NCI-H2029 treated with DMSO at 0.1 percent for 48 hours (cell line): ENCODE results near the gene TCERG1L.
"Not testable (repeated sequence)": the region's sequence is repeated elsewhere in the genome, so short reads cannot be mapped to it uniquely, and the experiment has no call there.

Experiments used
- DNase-seq: peaks from one replicate; lab custom pipeline; 2025; lab: John Stamatoyannopoulos, UW

TCERG1L gene

GRCh38 chr10:131311661-131312477 is at the start of gene TCERG1L:
TCERG1L (minus strand) TSS chr10:131311721; CDS start chr10:131311635, 86 bp downstream.
- DNase-seq, result no peak

- DNase-seq, result no peak
Measured at GRCh38 chr10:131358741-131359442, 47.4 kb upstream of the TCERG1L start.

- DNase-seq, result no peak
Measured at GRCh38 chr10:131356442-131356841, 44.9 kb upstream of the TCERG1L start.

- no peak for DNase-seq
Measured at GRCh38 chr10:131355881-131356280, 44.4 kb upstream of the TCERG1L start.

GRCh38 chr10:131355056-131355455 is 43.5 kb upstream of the TCERG1L start:
- no peak for DNase-seq

- DNase-seq, result no peak
Measured at GRCh38 chr10:131354380-131354779, 42.9 kb upstream of the TCERG1L start.

- DNase-seq, result no peak
Measured at GRCh38 chr10:131352765-131353290, 41.3 kb upstream of the TCERG1L start.

- no peak for DNase-seq
Measured at GRCh38 chr10:131350660-131351059, 39.1 kb upstream of the TCERG1L start.

- DNase-seq, result no peak
Measured at GRCh38 chr10:131350245-131350644, 38.7 kb upstream of the TCERG1L start.

GRCh38 chr10:131346456-131346855 is 34.9 kb upstream of the TCERG1L start:
- peak; percentile 1 for DNase-seq

- DNase-seq, result no peak
Measured at GRCh38 chr10:131345691-131346090, 34.2 kb upstream of the TCERG1L start.

GRCh38 chr10:131344747-131345146 is 33.2 kb upstream of the TCERG1L start:
- no peak for DNase-seq

- no peak for DNase-seq
Measured at GRCh38 chr10:131337741-131338140, 26.2 kb upstream of the TCERG1L start.

GRCh38 chr10:131332821-131333220 is 21.3 kb upstream of the TCERG1L start:
- DNase-seq, result no peak

- DNase-seq, result no peak
Measured at GRCh38 chr10:131323880-131324279, 12.4 kb upstream of the TCERG1L start.

- no peak for DNase-seq
Measured at GRCh38 chr10:131323025-131323424, 11.5 kb upstream of the TCERG1L start.

- not testable (repeated sequence) for DNase-seq
Measured at GRCh38 chr10:131322575-131322974, 11.1 kb upstream of the TCERG1L start.

GRCh38 chr10:131320860-131321604 is 9.5 kb upstream of the TCERG1L start:
- no peak for DNase-seq

GRCh38 chr10:131318814-131319213 is 7.3 kb upstream of the TCERG1L start:
- DNase-seq, result no peak

- DNase-seq, result no peak
Measured at GRCh38 chr10:131318291-131318690, 6.8 kb upstream of the TCERG1L start.

GRCh38 chr10:131316321-131317075 is 5.0 kb upstream of the TCERG1L start:
- no peak for DNase-seq

- DNase-seq, result no peak
Measured at GRCh38 chr10:131315344-131315743, 3.8 kb upstream of the TCERG1L start.
